ENCODE measurements around the gene CEACAM7. TPM values are rescaled to one million over a fixed set of nuclear protein-coding genes. Genes with fewer than 3 reads are reported as not detected.

The CEACAM7 gene
- total RNA-seq, 1 donor from 2014 or later, result not detected

DNA sequence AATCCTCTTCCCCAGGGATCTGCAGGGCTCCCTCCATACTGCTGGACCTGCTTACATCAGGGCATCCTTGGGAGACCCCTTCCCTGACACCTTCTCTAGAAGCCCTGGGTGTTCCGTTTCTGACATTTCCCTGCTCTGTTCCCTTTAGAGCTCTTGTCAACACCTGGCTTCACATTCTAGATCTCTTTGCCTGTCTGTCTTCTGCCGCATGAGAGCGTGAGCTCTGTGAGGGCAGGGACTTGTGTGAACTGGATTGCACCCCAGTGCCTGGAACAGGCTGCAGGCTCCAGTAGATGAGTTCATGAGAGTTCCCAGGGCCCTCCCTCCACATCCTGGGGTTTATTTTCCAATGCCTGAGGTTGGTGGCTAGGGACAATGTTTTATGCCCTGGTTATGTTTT, 651 bp downstream of the CEACAM7 start:
- H3K4me3 ChIP-seq, result no peak overlapping the region
- peaks cover 2 to 4% of the 10 kb centered on the region in 2 donors for H3K9me3 ChIP-seq
- no peak for DNase-seq (ENCODE audit: low spot score in 2 of 2)
- no peaks in the 10 kb centered on the region for H3K27me3 ChIP-seq
- H3K36me3 ChIP-seq, result no peaks in the 10 kb centered on the region
- intact Hi-C loops (cut with DNase I), result no loop called here
- H3K27ac ChIP-seq, result no peak overlapping the region
- TF ChIP-seq, protein P1, sequence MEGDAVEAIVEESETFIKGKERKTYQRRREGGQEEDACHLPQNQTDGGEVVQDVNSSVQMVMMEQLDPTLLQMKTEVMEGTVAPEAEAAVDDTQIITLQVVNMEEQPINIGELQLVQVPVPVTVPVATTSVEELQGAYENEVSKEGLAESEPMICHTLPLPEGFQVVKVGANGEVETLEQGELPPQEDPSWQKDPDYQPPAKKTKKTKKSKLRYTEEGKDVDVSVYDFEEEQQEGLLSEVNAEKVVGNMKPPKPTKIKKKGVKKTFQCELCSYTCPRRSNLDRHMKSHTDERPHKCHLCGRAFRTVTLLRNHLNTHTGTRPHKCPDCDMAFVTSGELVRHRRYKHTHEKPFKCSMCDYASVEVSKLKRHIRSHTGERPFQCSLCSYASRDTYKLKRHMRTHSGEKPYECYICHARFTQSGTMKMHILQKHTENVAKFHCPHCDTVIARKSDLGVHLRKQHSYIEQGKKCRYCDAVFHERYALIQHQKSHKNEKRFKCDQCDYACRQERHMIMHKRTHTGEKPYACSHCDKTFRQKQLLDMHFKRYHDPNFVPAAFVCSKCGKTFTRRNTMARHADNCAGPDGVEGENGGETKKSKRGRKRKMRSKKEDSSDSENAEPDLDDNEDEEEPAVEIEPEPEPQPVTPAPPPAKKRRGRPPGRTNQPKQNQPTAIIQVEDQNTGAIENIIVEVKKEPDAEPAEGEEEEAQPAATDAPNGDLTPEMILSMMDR (IDR thresholded peaks at IDR 0.05), result no peak
- H3K4me1 ChIP-seq, result no peaks in the 10 kb centered on the region

DNA sequence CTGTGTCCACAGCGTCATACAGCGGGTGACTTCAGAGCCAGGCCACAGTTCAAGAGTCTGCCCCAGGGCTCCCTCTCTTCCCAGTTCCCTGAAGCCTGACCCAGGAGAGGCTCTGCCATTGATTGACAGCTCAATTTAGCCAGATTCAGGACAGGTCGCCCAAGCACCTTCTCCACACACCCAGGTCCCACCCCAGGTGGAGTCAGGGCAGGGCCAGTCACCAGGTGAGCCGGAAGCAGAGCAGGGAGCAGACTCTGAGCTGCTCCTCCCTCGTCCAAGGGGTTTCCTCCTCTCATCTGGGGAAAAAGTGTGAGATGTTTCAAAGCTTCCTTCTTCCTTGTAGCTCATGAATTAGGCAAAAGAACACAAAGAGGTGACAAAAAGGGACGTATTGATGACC, 5.6 kb downstream of the CEACAM7 start:
- no peaks in the 10 kb centered on the region for H3K36me3 ChIP-seq

DNA sequence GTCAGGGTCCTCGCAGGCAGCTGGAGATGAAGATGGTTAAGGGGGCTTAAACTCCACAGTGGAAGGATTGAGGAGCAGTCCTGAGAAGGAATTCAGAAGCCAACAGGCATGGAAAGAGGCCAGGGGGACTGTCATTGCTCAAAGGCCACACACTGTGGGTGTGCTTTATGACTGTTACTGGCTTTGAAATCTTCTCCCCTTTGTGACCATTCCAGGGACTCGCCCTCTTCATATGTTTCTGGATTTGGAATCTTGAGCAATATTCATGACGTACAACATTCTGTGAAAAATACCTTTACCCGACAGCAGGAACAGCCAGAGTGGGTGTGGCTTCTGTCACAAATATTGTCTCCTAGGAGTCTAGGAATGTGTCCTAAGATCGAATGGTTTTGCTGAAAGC, 16.6 kb downstream of the CEACAM7 start:
- no peak overlapping the region for H3K4me3 ChIP-seq
- intact Hi-C loops (cut with DNase I), result no loop called here
- no peaks in the 10 kb centered on the region for H3K36me3 ChIP-seq
- H3K27ac ChIP-seq, result no peak overlapping the region
- TF ChIP-seq, protein P1 (IDR thresholded peaks at IDR 0.05), result no peak
- H3K4me1 ChIP-seq, result no peaks in the 10 kb centered on the region
- DNase-seq (ENCODE audit: low spot score in 2 of 2), result no peak
- H3K9me3 ChIP-seq, result peaks cover 0 to 6% of the 10 kb centered on the region in 2 donors
- H3K27me3 ChIP-seq, result no peaks in the 10 kb centered on the region

More for the DNA sequence above, 5.6 kb downstream of the CEACAM7 start:
- Histone ChIP-seq H3K4me3 (no peak overlapping the region), H3K27me3 (no peaks in the 10 kb centered on the region), H3K27ac (no peak overlapping the region), H3K9me3 (no peaks in the 10 kb centered on the region), H3K4me1 (no peaks in the 10 kb centered on the region)
- DNase-seq (ENCODE audit: low spot score in 2 of 2), result no peak
- TF ChIP-seq, protein P1 (IDR thresholded peaks at IDR 0.05), result no peak
- intact Hi-C loops (cut with DNase I), result no loop called here

DNA sequence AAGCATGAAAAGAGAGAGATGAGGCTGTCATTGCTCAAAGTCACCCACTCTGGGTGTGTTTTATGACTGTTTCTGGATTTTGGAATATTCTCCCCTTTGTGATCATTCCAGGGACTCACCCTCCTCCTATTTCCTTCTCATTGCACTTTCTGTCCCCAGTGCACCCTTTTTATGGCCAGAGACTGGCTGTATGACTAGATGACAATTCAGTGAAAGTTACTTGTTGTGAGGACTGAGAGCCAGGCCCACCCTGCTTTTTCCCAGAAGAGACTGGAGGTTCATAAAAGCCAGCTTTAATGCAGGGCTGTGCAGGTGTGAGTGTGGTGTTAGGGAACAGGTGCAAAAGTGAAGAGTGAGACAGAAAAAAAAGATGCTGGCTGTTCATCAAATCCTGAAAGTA, 17.3 kb downstream of the CEACAM7 start:
- Histone ChIP-seq H3K36me3 (no peaks in the 10 kb centered on the region), H3K4me3 (no peak overlapping the region), H3K27me3 (no peaks in the 10 kb centered on the region), H3K27ac (no peak overlapping the region), H3K4me1 (no peaks in the 10 kb centered on the region), H3K9me3 (peaks cover 6 to 14% of the 10 kb centered on the region in 2 donors)
- no peak for DNase-seq (ENCODE audit: low spot score in 2 of 2)
- TF ChIP-seq, protein P1 (IDR thresholded peaks at IDR 0.05), result no peak
- intact Hi-C loops (cut with DNase I), result no loop called here

DNA sequence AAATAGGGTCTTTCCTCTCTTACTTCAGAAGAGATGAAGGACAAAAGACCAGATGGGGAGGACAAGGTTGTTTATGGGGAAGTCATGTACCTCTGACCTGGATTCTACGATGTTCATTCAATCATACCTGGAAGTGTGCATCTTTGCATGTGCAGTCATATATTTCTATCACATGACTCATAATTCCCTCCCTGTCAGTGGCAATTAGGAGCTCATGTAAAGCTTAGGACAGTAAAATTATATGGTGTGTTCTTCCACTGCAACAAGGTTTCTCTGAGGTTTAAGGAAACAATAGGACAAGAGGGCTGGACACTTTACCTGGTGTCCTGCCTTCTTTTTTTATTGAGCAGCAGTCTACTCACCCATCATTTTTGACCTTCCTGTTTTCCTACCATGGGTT, 19.8 kb downstream of the CEACAM7 start:
- DNase-seq (ENCODE audit: low spot score in 2 of 2), result no peak
- intact Hi-C loops (cut with DNase I), result no loop called here
- Histone ChIP-seq H3K36me3 (no peaks in the 10 kb centered on the region), H3K4me3 (no peak overlapping the region), H3K4me1 (no peaks in the 10 kb centered on the region), H3K9me3 (peaks cover 14 to 26% of the 10 kb centered on the region in 2 donors), H3K27me3 (no peaks in the 10 kb centered on the region), H3K27ac (no peak overlapping the region)
- TF ChIP-seq, protein P1 (IDR thresholded peaks at IDR 0.05), result no peak

DNA sequence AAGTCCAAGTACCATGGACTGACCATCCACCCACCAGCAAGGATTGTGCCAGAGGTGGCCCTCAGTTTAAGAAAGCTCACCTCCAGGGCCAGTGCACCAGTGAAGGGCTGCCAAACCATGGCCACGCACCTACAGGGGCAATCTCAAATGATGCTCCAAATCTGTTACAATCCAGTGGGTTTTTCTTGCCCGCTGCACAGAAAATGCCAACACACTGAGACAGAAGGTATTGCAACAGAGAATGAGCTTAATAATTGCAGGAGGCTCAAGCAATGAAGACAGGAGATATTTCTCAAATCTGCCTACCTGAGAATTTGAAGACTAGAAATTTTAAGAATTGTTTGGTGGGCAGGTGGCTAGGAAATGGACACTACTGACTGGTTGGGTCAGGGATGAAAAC, 22.0 kb downstream of the CEACAM7 start:
- H3K4me1 ChIP-seq, result no peaks in the 10 kb centered on the region
- DNase-seq (ENCODE audit: low spot score in 2 of 2), result no peak
- intact Hi-C loops (cut with DNase I), result no loop called here
- H3K36me3 ChIP-seq, result no peaks in the 10 kb centered on the region
- H3K9me3 ChIP-seq, result peaks cover 14 to 26% of the 10 kb centered on the region in 2 donors
- no peak overlapping the region for H3K4me3 ChIP-seq
- no peak overlapping the region for H3K27ac ChIP-seq
- TF ChIP-seq, protein P1 (IDR thresholded peaks at IDR 0.05), result no peak
- no peaks in the 10 kb centered on the region for H3K27me3 ChIP-seq

All from ascending aorta (tissue), 2 donors.